ENCODE measurements around the gene GPR108. TPM values are rescaled to one million over a fixed set of nuclear protein-coding genes. Genes with fewer than 3 reads are reported as not detected.

The GPR108 gene
- total RNA-seq, 3 donors from 2014 or later: 74.8 to 115 (median 89.2) TPM

GRCh38 chr19:6717441-6717971 lies 19.9 kb downstream of the GPR108 start:
- ATAC-seq (no peak), DNase-seq (no peak)
- Histone ChIP-seq H3K4me3 (no peak overlapping the region), H3K4me1 (ENCODE audit: low read depth) (no peaks in the 10 kb centered on the region), H3K36me3 (ENCODE audit: low read depth) (no peaks in the 10 kb centered on the region), H3K9me3 (no peaks in the 10 kb centered on the region)
- intact Hi-C loops (cut with DNase I, micrococcal nuclease): no loop called here
- no peak for TF ChIP-seq CTCF (IDR thresholded peaks at IDR 0.05)

GRCh38 chr19:6717036-6717435 lies 20.3 kb downstream of the GPR108 start:
- peak in 1 of 3 donors; percentile 26 for DNase-seq
- H3K4me3 ChIP-seq: no peak overlapping the region
- no peaks in the 10 kb centered on the region for H3K9me3 ChIP-seq
- intact Hi-C loops (cut with DNase I, micrococcal nuclease): no loop called here
- no peak for ATAC-seq
- no peaks in the 10 kb centered on the region for H3K4me1 ChIP-seq (ENCODE audit: low read depth)
- no peaks in the 10 kb centered on the region for H3K36me3 ChIP-seq (ENCODE audit: low read depth)
- TF ChIP-seq CTCF (IDR thresholded peaks at IDR 0.05): no peak

GRCh38 chr19:6716610-6716970 lies 20.8 kb downstream of the GPR108 start:
- H3K9me3 ChIP-seq: no peaks in the 10 kb centered on the region
- H3K4me3 ChIP-seq: no peak overlapping the region
- H3K4me1 ChIP-seq (ENCODE audit: low read depth): no peaks in the 10 kb centered on the region
- H3K36me3 ChIP-seq (ENCODE audit: low read depth): no peaks in the 10 kb centered on the region
- DNase-seq: no peak
- intact Hi-C loops (cut with DNase I, micrococcal nuclease): no loop called here
- ATAC-seq: no peak
- TF ChIP-seq CTCF (IDR thresholded peaks at IDR 0.05): no peak

GRCh38 chr19:6714749-6715555 lies 22.4 kb downstream of the GPR108 start:
- ATAC-seq (no peak), DNase-seq (peak in 1 of 3 donors; percentile 11)
- no peaks in the 10 kb centered on the region for H3K9me3 ChIP-seq
- no peak overlapping the region for H3K4me3 ChIP-seq
- no peaks in the 10 kb centered on the region for H3K4me1 ChIP-seq (ENCODE audit: low read depth)
- intact Hi-C loops (cut with DNase I, micrococcal nuclease): no loop called here
- no peaks in the 10 kb centered on the region for H3K36me3 ChIP-seq (ENCODE audit: low read depth)
- no peak for TF ChIP-seq CTCF (IDR thresholded peaks at IDR 0.05)

- ATAC-seq: no peak
Observed at GRCh38 chr19:6713773-6714692, 23.3 kb downstream of the GPR108 start.

More at GRCh38 chr19:6713773-6714692, 23.3 kb downstream of the GPR108 start:
- no peaks in the 10 kb centered on the region for H3K9me3 ChIP-seq
- DNase-seq: peak in 1 of 3 donors; percentile 36
- H3K4me1 ChIP-seq (ENCODE audit: low read depth): no peaks in the 10 kb centered on the region
- H3K4me3 ChIP-seq: no peak overlapping the region
- H3K36me3 ChIP-seq (ENCODE audit: low read depth): no peaks in the 10 kb centered on the region
- no peak for TF ChIP-seq CTCF (IDR thresholded peaks at IDR 0.05)
- intact Hi-C loops (cut with DNase I, micrococcal nuclease): no loop called here

Data from mucosa of descending colon (tissue), 3 donors.